Breast epithelium (tissue), 3 donors: ENCODE results near the gene PRKG1.

Experiments
- CTCF ChIP-seq, 3 donors: fragments of 450-650 bp; IDR thresholded peaks; one replicate each; pipeline ENCODE4 v1.5.1; 2016 to 2017; ENCODE audit warnings: antibody characterized with exemption in 3 of 3, mild to moderate bottlenecking in 3 of 3, moderate library complexity in 3 of 3
- POLR2AphosphoS5 ChIP-seq, 3 donors: sonication (generic); formaldehyde crosslinking; IDR thresholded peaks; one replicate each; pipeline ENCODE4 v1.6.1; 2017; ENCODE audit warnings: antibody characterized with exemption in 3 of 3

GRCh38 chr10:52043811-52044210, 969.5 kb downstream of the PRKG1 start:
- TF ChIP-seq CTCF (IDR thresholded peaks at IDR 0.05), result no peak
- no peak for TF ChIP-seq POLR2AphosphoS5 (IDR thresholded peaks at IDR 0.05)
